Measurements from ENCODE around the gene PLA2G2D. TPM values are rescaled to one million over a fixed set of nuclear protein-coding genes. Genes with fewer than 3 reads are reported as not detected.

PLA2G2D gene
- total RNA-seq, 2 donors from 2014 or later, result not detected

GRCh38 chr1:20126806-20127440 lies 7.6 kb upstream of the PLA2G2D start:
- no peak for TF ChIP-seq CTCF (IDR thresholded peaks at IDR 0.05)
- Histone ChIP-seq H3K4me1 (ENCODE audit: control insufficient read depth in 1 of 2, low read depth in 2 of 2) (no peaks in the 10 kb centered on the region), H3K4me3 (no peak overlapping the region), H3K36me3 (no peaks in the 10 kb centered on the region), H3K27ac (no peak overlapping the region), H3K27me3 (replicated peaks; ENCODE audit: insufficient read depth) (no peaks in the 10 kb centered on the region), H3K9me3 (no peaks in the 10 kb centered on the region)
- ATAC-seq (ENCODE audit: insufficient number of reproducible peaks, low FRiP score, low read depth) (no peak), DNase-seq (ENCODE audit: low spot score) (no peak)

GRCh38 chr1:20126041-20126805 lies 6.9 kb upstream of the PLA2G2D start:
- ATAC-seq (ENCODE audit: insufficient number of reproducible peaks, low FRiP score, low read depth) (no peak), DNase-seq (ENCODE audit: low spot score) (no peak)
- no peak for TF ChIP-seq CTCF (IDR thresholded peaks at IDR 0.05)
- no peak overlapping the region for H3K27ac ChIP-seq
- H3K4me3 ChIP-seq, result no peak overlapping the region
- no peaks in the 10 kb centered on the region for H3K9me3 ChIP-seq
- H3K4me1 ChIP-seq (ENCODE audit: control insufficient read depth in 1 of 2, low read depth in 2 of 2), result no peaks in the 10 kb centered on the region
- no peaks in the 10 kb centered on the region for H3K27me3 ChIP-seq (replicated peaks; ENCODE audit: insufficient read depth)
- H3K36me3 ChIP-seq, result no peaks in the 10 kb centered on the region

GRCh38 chr1:20125100-20125499 lies 5.8 kb upstream of the PLA2G2D start:
- Histone ChIP-seq H3K4me3 (no peak overlapping the region), H3K36me3 (no peaks in the 10 kb centered on the region), H3K27ac (no peak overlapping the region), H3K4me1 (ENCODE audit: control insufficient read depth in 1 of 2, low read depth in 2 of 2) (no peaks in the 10 kb centered on the region), H3K9me3 (no peaks in the 10 kb centered on the region), H3K27me3 (replicated peaks; ENCODE audit: insufficient read depth) (no peaks in the 10 kb centered on the region)
- DNase-seq (ENCODE audit: low spot score), result no peak
- no peak for ATAC-seq (ENCODE audit: insufficient number of reproducible peaks, low FRiP score, low read depth)
- no peak for TF ChIP-seq CTCF (IDR thresholded peaks at IDR 0.05)

- DNase-seq (ENCODE audit: low spot score), result no peak
- Histone ChIP-seq H3K4me3 (no peak overlapping the region), H3K27ac (no peak overlapping the region), H3K9me3 (no peaks in the 10 kb centered on the region), H3K36me3 (no peaks in the 10 kb centered on the region), H3K27me3 (replicated peaks; ENCODE audit: insufficient read depth) (no peaks in the 10 kb centered on the region), H3K4me1 (ENCODE audit: control insufficient read depth in 1 of 2, low read depth in 2 of 2) (no peaks in the 10 kb centered on the region)
- no peak for TF ChIP-seq CTCF (IDR thresholded peaks at IDR 0.05)
- no peak for ATAC-seq (ENCODE audit: insufficient number of reproducible peaks, low FRiP score, low read depth)
These were observed 5.2 kb upstream of the PLA2G2D start for GRCh38 chr1:20124456-20125057.

GRCh38 chr1:20123722-20124455 lies 4.6 kb upstream of the PLA2G2D start:
- no peak for DNase-seq (ENCODE audit: low spot score)
- Histone ChIP-seq H3K9me3 (no peaks in the 10 kb centered on the region), H3K4me3 (no peak overlapping the region), H3K27ac (no peak overlapping the region), H3K27me3 (replicated peaks; ENCODE audit: insufficient read depth) (no peaks in the 10 kb centered on the region), H3K4me1 (ENCODE audit: control insufficient read depth in 1 of 2, low read depth in 2 of 2) (no peaks in the 10 kb centered on the region), H3K36me3 (no peaks in the 10 kb centered on the region)
- TF ChIP-seq CTCF (IDR thresholded peaks at IDR 0.05), result no peak
- ATAC-seq (ENCODE audit: insufficient number of reproducible peaks, low FRiP score, low read depth), result no peak

Measured in thoracic aorta (tissue), 2 donors.